ENCODE data around the gene CLDN5.

CLDN5 gene

DNA sequence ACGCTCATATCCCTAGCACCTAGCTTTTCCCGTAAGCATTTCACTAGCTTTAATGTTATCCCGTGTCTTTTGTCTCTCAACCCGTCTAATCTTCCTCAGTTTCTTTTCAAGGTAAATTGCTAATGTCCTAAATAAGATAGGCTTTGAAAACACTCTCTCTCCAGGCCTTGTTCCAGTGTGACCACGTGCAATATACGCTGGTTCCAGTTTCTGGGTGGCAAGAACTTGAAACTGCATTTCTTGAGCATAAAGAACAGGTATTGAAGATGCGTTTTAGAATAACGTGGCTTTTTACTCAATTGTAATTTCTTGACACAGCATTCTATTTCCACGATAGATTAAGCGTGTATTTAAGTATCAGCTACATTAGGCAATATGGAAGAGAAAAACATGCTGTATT lies 43.4 kb downstream of the CLDN5 start:
- DNase-seq = no peak
- H3K36me3 Mint-ChIP-seq = peaks cover 29% of the 10 kb centered on the region
- H3K27me3 Mint-ChIP-seq = no peaks in the 10 kb centered on the region
- H3K4me3 Mint-ChIP-seq = peak overlapping the region; percentile 99
- no peak overlapping the region for H3K27ac Mint-ChIP-seq
- H3K4me1 Mint-ChIP-seq = peaks cover 36% of the 10 kb centered on the region
- CTCF ChIA-PET = no interaction called here
- H3K9me3 Mint-ChIP-seq = no peaks in the 10 kb centered on the region

DNA sequence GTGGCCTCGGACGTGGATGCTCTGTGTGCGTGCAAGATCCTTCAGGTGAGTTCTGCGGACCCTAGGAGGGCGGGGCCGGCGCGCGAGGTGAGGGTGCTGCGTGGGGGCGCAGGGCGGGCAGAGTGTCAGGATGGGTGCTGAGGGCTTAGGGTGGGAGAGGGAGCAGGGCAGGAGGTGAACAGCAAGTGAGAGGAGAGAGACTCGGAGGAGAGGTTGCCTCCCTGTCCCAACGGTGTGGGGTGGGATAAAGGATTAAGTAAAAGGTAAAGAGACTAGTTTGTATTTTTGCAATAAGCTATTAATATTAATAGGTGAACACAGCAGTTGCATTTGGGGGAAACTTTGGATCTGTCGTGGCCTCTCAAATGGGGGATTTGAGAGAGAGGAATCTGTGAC lies 44.0 kb downstream of the CLDN5 start:
- CTCF ChIA-PET = interaction anchor here (1.3 kb wide), 1 partner anchor 152 kb away, joined by 4 read pairs; no protein-coding TSS in a partner anchor
- H3K27me3 Mint-ChIP-seq = no peaks in the 10 kb centered on the region
- no peak for DNase-seq
- peak overlapping the region; percentile 99 for H3K4me3 Mint-ChIP-seq
- H3K9me3 Mint-ChIP-seq = no peaks in the 10 kb centered on the region
- peaks cover 39% of the 10 kb centered on the region for H3K4me1 Mint-ChIP-seq
- peaks cover 34% of the 10 kb centered on the region for H3K36me3 Mint-ChIP-seq
- peak overlapping the region; percentile 98 for H3K27ac Mint-ChIP-seq

DNA sequence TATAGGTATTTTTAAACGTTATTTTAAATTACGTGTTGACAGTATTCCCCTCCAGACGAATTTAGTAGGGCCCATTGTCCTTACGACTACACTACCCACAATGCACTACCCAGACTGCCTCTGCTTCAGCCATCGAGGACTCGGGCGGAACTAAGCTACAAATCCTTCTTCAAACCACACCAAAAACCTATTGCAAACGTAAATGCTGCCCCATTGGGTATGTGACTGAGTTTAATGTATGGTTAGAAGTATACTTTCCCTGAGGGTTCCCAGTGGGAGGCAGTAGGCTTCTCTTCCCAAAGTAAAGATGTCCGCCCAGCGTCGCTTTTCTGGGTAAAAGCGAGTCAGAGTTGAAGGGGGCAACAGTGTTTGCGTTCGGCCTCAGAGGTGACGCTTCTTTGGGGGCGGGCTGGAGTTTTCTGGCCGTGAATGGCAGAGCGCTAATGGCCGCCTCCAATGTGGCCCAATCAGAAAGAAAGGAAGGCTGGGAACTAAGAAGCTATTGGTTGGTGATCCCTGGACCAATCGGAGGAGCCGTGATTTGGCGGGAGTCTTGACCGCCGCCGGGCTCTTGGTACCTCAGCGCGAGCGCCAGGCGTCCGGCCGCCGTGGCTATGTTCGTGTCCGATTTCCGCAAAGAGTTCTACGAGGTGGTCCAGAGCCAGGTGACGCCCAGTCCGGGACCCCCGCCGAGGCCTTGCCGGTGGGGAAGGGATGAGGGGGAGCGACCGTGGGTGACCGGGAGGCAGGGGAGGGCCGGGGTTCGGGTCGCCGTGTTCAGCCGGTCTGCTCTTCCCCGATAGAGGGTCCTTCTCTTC lies 44.6 kb downstream of the CLDN5 start, which contains the start of gene CDC45:
TSS of gene CDC45 (plus strand) at position 566 of the 818 bp plus-strand sequence. CDS start at position 615, 49 bp downstream.
- CTCF ChIA-PET = interaction anchor here (1.3 to 3.0 kb wide), 3 partner anchors 15 to 152 kb away, joined by 4 to 14 read pairs (median 8); no protein-coding TSS in a partner anchor
- Mint-ChIP-seq H3K4me1 (peaks cover 39% of the 10 kb centered on the region), H3K4me3 (peak within 1 kb of the TSS; percentile 99), H3K36me3 (peaks cover 29% of the 10 kb centered on the region), H3K9me3 (no peaks in the 10 kb centered on the region), H3K27me3 (no peaks in the 10 kb centered on the region), H3K27ac (peak within 1 kb of the TSS; percentile 98)
- peak; percentile 98 for DNase-seq

DNA sequence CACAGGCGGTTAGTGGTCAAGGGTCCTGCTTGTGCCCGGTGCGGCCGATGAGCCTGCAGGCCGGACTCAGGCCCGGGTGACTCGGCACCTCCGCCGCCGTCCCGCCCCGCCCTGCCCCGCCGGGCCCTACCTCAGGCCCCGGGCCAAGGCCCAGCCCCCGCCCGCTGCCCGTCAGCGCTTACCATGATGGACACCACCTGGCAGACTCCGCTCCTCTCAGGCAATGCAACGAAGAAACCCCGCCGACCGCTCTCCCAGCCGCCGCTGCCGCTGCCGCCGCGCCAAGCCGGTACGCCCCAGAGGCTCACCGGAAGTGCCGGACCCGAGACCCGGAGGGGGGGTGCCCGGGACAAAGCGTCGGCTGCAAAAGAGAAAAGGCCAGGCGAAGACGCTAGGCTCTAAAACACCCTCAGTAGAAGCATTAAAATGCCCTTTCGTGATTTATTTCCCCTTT lies 45.3 kb downstream of the CLDN5 start, which contains the start of gene UFD1:
TSS of gene UFD1 (minus strand) at position 293 of the 454 bp plus-strand sequence. CDS start at position 185, 108 bp downstream.
- peak; percentile 89 for DNase-seq
- peak within 1 kb of the TSS; percentile 99 for H3K4me3 Mint-ChIP-seq
- H3K4me1 Mint-ChIP-seq = peaks cover 39% of the 10 kb centered on the region
- CTCF ChIA-PET = interaction anchor here (0.7 to 3.0 kb wide), 4 partner anchors 14 to 299 kb away, joined by 3 to 14 read pairs (median 6); no protein-coding TSS in a partner anchor
- no peaks in the 10 kb centered on the region for H3K27me3 Mint-ChIP-seq
- peaks cover 29% of the 10 kb centered on the region for H3K36me3 Mint-ChIP-seq
- no peaks in the 10 kb centered on the region for H3K9me3 Mint-ChIP-seq
- peak within 1 kb of the TSS; percentile 98 for H3K27ac Mint-ChIP-seq

DNA sequence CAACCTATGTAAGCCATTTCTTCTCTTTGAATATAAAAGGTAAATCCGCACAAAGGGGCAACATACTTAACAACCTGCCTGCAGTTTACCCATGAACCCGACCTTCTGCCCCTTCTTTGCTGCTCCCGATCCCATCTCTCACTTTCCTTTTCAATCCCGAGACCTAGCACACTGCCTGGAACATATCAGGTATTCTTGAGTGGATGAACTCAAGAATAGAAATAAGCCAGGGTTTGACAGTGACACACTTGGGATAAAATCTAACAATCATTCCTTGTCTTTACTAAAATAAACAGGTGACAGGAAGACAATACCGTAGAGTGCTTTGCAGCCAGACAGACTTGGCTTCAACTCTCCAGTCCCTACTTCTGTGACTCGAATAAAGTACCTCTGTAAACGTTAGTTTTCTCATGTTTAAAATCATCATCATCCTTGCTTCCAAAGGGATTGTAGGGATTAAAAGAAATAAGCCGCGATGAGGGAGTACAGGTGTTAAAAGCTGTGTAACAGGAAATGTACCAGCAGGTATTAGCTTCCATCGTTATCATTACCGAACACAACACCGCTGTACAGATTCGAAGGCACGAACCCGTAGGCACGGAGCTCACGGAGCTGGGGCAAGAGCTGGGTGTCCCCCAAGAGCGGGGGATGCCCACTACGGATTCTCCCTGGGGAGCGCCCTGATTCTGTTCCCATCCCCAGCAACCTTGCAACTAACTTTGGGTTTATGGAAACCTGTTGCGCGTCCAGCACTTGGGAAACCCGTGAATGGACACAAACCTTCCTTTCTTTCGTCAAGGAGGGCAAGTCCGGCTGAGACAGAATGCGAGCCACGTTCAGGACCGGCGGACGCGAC lies 45.9 kb downstream of the CLDN5 start:
- peak; percentile 45 for DNase-seq
- Mint-ChIP-seq H3K4me3 (peak overlapping the region; percentile 99), H3K9me3 (no peaks in the 10 kb centered on the region), H3K27ac (peak overlapping the region; percentile 91), H3K4me1 (peaks cover 37% of the 10 kb centered on the region), H3K27me3 (no peaks in the 10 kb centered on the region), H3K36me3 (peaks cover 29% of the 10 kb centered on the region)
- CTCF ChIA-PET = interaction anchor here (0.7 to 3.0 kb wide), 12 partner anchors 9 to 370 kb away, joined by 3 to 14 read pairs (median 4); partner anchors contain the start of genes C22orf39 and SLC25A1

DNA sequence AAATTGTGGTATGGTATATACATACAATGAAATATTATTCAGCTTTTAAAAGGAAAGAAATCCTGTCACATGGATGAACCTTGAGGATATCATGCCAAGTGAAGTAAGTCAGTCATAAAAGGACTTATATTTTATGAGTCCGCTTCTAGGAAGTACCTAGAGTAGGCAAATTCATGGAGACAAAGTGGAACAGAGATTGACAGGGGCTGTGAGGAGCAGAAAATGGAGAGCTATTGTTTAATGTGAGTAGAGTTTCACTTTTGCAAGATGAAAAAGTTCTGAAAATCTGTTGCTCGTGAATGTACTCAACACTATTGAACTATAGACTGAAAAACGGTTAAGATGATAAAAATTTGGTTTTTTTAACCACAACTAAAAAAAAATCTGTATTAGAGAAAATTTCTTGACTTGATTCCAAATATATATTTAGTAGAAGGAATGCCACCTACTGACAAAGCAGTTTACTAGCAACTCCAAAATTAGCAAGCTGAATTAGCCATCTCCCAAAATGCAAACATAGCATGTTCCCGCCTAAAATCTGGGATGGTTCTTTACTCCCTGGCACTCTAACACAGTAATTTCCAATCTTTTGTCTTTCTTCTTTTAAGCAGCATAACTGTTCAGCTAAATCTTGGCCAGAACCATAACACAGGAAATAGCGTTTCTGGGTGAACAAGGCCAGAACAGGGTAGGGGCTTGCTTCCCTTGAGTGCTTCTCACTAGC lies 46.7 kb downstream of the CLDN5 start:
- Mint-ChIP-seq H3K4me3 (peak overlapping the region; percentile 99), H3K36me3 (peaks cover 28% of the 10 kb centered on the region), H3K4me1 (peaks cover 34% of the 10 kb centered on the region), H3K27ac (peak overlapping the region; percentile 91), H3K9me3 (no peaks in the 10 kb centered on the region), H3K27me3 (no peaks in the 10 kb centered on the region)
- CTCF ChIA-PET = interaction anchor here (0.7 to 3.0 kb wide), 11 partner anchors 8 to 370 kb away, joined by 3 to 14 read pairs (median 4); partner anchors contain the start of genes C22orf39 and SLC25A1
- DNase-seq = no peak

DNA sequence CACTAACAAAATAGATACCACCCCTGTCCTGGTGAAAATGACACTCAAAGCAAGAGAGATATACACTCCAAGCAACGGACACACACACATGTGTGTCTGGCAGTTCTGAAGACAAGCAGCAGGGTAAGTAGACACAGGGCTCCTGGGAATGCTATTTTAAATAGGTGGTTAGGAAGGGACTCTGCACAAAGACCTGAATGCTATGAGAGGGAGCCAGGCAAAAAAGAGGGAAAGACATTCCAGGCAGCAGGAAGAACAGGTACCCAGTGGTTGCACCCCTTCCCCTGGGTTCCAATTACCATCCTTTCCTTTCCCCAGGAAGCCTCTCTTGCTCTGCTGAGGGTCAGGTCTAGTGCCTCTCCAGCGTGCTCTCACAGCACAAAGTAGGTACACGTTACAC lies 48.2 kb downstream of the CLDN5 start:
- no peak for DNase-seq
- peaks cover 33% of the 10 kb centered on the region for H3K4me1 Mint-ChIP-seq
- H3K4me3 Mint-ChIP-seq = no peak overlapping the region
- CTCF ChIA-PET = no interaction called here
- H3K27me3 Mint-ChIP-seq = no peaks in the 10 kb centered on the region
- peaks cover 36% of the 10 kb centered on the region for H3K36me3 Mint-ChIP-seq
- H3K9me3 Mint-ChIP-seq = no peaks in the 10 kb centered on the region
- H3K27ac Mint-ChIP-seq = no peak overlapping the region

DNA sequence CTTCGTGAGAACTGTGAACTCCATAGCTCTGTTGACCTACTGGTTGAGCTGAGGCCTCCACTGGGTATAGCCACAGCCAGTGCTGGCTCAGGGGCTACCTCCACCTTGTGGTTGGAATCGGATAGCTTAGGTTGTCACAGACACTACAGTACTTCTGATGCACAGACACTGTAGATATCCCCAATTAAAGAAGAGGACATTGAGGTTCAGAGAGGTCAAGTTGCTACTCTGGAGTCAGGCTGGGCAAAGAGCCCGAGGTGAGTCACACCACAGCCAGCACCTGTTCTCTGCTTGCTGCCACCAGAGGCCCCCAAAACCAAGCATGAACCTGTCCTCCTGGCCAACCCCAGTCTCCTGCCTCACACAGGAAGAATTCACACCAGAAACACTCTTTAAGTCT lies 50.6 kb downstream of the CLDN5 start:
- H3K27me3 Mint-ChIP-seq = no peaks in the 10 kb centered on the region
- H3K9me3 Mint-ChIP-seq = no peaks in the 10 kb centered on the region
- DNase-seq = no peak
- H3K27ac Mint-ChIP-seq = no peak overlapping the region
- H3K36me3 Mint-ChIP-seq = peaks cover 45% of the 10 kb centered on the region
- peaks cover 20% of the 10 kb centered on the region for H3K4me1 Mint-ChIP-seq
- H3K4me3 Mint-ChIP-seq = no peak overlapping the region
- CTCF ChIA-PET = interaction anchor here (0.8 to 1.3 kb wide), 4 partner anchors 13 to 294 kb away, joined by 3 to 4 read pairs (median 3); no protein-coding TSS in a partner anchor

Data from activated naive CD4-positive, alpha-beta T cell treated with anti-CD3 and anti-CD28 coated beads, Interleukin-2, amount 10 ng/mL, durations not matched to agents 7 days and 5 days (primary cell).